ENCODE measurements around the gene STAP1.

- TF ChIP-seq TAF1 (IDR thresholded peaks at IDR 0.05; ENCODE audit: borderline replicate concordance, low read depth, low read length): no peak
- no peak for TF ChIP-seq POLR2AphosphoS5 (IDR thresholded peaks at IDR 0.05; ENCODE audit: low read depth, low read length)
- no peak for TF ChIP-seq POLR2A (IDR thresholded peaks at IDR 0.05; ENCODE audit: low read depth, low read length)
Observed at GRCh38 chr4:67554096-67554495, 4.4 kb upstream of the STAP1 start.

All from GM12892 (cell line).